NCI-H460 (cell line): Measurements from ENCODE around the gene RPL21. TPM values are rescaled to one million over a fixed set of nuclear protein-coding genes. Genes with fewer than 3 reads are reported as not detected.

ENCODE experiments used
- DNase-seq: peaks from one replicate; pipeline ENCODE4 v3.0.0-alpha.2; 2016; ENCODE audit warnings: low read depth; ENCODE audit errors: extremely low read depth
- total RNA-seq: library from RNA; depleted of rRNA; stranded (reverse); fragments of >200 nt; shearing (Covaris generic); gene quantifications from 2 replicates; pipeline ENCODE4 v1.2.3, GENCODE V29; 2014

The RPL21 gene
- total RNA-seq, 1 experiment from 2014 or later: 1,438 TPM

GRCh38 chr13:27257648-27258253 lies 6.4 kb downstream of the RPL21 start:
- DNase-seq: no peak

DNA sequence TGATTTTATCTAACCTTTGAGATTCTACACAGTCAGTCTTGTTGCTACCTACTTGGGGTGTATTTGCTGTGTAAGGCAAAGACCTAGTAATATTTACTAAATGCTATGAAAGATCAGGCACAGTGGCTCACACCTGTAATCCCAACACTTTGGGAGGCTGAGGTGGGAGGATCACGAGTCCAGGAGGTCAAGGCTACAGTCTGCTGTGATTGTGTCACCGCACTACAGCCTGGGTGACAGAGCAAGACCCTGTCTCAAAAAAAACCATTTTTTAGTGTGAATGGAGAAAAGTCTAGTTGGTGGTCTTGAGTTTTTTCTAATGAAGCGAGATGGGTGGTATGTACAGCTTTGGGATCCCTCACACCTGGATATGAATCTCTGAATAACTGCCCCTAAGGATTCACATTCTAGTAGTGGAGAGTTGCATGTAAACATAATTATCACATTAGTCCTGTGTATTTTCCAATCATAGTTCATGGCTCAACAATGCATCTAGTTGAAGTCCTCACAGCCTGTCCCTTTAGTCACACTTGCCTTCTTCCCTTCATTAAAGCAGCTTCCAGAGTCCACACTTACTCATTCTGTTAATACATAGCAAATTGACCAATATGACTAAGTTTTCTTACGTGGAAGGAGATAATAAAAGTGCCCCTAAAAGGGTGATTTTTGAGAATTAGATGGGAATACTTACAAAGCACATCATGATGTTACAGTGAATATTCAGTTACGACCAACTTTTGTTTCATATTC lies 7.5 kb downstream of the RPL21 start:
- DNase-seq: no peak

DNA sequence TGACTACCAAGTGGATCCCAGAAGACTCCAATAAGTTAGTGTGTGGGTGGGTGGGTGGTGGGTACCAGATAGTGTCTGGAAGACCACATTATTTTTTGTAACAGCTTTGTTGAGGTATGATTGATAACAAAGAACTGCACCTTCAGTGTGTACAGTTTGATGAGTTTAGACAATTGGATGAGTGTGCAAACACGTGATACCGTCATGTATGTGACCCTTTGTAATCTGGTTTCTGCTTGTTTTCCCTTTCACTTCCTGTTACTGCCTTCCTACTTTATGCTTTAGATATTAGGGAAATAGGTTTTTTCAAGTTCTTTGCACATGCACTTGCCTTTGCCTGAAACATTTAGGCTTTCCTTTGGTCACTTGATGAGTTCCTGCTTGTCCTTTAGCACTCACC lies 8.5 kb downstream of the RPL21 start:
- DNase-seq: no peak

- DNase-seq: no peak
These were observed 10.0 kb downstream of the RPL21 start for GRCh38 chr13:27261396-27261795.

DNA sequence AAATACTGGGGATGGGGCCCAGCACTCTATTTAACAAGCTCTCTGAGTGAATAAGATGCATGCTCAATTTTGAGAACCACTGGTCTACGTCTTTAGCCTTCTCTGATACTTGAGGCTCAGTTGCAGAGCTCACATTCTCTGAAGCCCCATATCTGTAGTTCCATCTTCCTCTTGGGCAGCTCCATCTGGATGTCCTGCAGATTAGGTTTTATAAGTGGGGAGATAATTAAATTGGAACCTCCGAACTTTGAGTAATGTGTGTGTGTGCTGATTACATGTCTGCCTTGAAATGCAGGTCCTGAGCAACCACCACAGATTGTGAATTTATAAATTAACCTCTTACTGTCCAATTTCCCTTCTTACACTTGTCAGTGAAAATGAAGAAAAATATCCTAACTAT lies 12.1 kb downstream of the RPL21 start:
- DNase-seq: no peak

DNA sequence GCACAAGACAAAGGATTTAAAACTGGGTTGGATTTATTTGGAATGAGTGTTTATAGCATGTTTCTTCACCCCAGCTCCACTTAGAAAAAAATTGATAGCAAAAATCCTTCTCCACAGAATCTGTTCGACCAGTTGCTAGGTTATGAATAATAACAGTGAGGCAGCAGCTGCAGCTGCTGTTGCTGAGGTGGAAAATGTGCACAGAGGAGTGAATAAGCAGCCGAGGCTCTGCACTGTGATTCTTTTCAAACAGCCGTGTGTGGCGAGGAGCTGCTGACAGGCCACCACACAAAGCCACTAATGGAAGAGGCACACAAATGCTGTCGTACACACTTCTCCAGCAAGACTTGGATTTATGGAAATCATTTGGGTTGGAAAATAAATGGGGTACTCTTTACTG lies 12.8 kb downstream of the RPL21 start:
- DNase-seq: no peak

DNA sequence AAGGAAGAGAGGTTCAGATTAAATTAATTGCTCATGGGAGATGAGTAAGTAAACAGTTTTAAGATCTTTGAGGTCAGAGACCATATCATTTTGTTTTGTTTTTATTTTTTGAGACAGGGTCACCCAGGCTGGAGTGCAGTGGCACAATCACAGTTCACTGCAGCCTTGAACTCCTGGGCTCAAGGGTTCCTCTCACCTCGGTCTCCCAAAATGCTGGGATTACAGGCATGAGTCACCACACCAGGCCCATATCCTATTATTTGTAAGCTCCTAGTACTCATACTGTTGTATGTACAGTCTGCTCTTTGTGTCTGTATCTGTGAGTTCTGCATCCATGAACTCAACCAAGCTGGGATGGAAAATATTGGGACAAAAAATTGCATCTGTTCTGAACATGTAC lies 13.3 kb downstream of the RPL21 start:
- DNase-seq: no peak

DNA sequence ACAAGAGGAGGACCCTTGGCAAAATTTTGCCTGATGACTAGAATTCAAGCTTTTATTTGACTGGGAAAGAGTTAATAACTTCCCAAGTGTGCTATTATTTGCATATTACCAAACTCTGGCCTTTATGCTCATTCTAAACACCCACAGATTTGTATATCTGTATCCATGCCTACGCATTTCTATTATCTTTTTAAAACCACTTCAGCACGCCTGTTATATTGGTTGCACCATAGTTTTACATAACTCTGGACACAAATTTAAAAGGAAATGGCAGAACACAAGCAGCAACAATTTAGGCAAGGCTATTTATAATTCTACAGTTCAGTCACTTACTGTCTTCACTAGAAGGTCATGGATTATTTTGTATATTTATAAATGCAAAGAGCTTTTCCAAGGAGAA lies 15.6 kb downstream of the RPL21 start:
- DNase-seq: no peak

DNA sequence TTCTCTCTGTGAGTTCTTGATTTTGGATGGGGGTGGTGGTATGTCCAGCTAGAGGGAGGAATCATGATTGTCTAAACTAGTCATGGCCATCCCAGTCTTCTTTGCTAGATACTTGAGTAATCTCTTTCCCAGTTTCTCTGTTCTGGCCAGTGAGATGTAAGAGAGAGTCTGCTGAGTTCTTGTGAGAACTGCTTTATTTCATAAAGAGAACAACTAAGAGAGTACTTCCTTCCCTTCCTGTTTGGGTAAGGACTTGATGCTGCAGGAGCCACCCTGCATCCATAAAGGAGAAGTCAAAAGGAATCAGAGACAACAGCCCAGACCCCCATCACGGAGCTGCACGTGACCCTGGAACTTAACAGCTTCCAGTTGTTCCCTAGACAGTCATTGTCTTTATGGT lies 16.2 kb downstream of the RPL21 start:
- DNase-seq: no peak

DNA sequence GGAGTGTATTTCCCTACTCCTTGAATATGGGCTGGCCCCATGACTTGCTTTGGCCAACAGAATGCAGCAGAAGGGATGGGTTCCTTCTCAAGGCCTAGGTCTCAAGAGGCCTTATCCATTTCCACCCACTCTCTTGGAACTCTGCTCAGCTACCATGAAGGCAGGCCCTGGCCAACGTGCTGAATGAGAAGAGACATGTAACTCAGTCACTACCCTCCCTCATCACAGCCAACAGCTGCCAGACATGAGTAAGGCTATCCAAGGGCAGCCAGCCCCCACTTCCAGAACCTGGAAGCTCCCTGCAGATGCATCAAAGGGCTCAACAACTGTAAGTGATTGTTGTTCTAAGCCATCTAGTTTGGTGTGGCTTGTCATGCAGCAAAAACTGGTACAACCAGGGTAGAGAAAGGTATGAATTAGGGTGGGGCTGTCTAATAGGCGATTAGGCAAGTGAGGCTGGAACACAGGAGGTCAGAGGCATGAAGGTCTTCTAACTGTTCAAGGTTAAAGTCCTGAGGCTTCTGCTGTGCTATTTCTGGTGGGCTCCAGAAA lies 17.8 kb downstream of the RPL21 start:
- no peak for DNase-seq

GRCh38 chr13:27270594-27271520 lies 19.5 kb downstream of the RPL21 start, which contains the start of gene RASL11A:
TSS of gene RASL11A (plus strand) at chr13:27270830. CDS start at chr13:27270945, 115 bp downstream.
- DNase-seq: peak; percentile 72

DNA sequence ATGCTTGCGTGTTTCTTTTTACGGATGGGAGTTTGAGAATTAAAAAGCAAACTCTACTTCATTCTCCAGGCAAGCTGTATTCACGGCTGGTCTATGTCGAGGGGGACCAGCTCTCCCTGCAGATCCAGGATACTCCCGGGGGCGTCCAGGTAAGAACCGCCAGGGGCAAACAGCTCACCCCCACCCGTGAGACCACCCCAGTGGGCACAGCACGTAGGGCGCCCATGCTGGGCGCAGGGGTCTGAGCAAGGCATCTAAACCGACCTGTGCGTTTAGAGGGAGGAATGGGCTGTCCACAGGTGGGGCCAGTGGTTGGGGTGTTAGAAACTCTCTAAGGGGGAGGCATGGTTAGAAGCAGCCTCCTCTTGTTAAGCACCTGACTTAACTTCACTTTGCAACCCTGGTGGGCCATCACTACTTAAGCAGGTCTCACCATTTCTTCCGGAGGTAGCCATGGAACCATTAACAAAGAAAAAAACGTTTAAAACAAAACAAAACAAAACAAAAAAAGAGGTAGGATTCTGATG lies 20.3 kb downstream of the RPL21 start:
- no peak for DNase-seq

- DNase-seq: no peak
These were observed 22.5 kb downstream of the RPL21 start for GRCh38 chr13:27273658-27274425.

- no peak for DNase-seq
These were observed 23.3 kb downstream of the RPL21 start for GRCh38 chr13:27274631-27275030.

- no peak for DNase-seq
These were observed 24.8 kb downstream of the RPL21 start for GRCh38 chr13:27276188-27276587.

GRCh38 chr13:27279506-27279905 lies 28.1 kb downstream of the RPL21 start:
- no peak for DNase-seq

DNA sequence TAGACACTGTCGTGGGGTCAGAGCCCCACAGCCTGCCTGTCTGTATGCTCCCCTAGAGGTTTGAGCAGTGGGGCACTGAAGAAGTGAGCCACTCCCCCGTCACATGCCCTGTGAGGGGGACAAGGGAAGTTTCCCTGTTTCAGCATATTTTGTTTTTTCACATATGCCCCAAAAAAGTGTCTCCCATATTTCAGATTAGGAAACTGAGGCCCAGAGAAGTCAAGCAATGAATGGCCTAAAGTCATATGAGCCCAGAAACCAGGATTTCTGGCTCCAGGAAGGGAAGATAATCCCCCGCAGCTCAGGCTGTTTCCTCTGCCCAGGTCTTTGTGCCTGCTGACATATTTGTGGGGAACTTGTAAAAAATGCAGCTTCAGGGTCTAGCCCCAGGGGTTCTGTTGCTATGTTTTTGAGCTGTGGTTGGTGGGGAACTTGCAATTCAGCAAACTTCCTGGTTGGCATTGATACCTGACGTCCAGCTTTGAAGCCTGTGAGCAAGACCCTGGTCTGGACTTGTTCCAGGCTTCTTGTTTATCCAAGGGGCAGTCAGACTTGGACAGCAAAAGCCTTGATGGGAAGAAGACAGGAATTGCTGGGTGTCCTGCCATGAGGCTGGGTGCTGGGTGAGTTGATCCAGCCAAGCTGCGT lies 28.8 kb downstream of the RPL21 start:
- DNase-seq: no peak

- DNase-seq: no peak
These were observed 29.5 kb downstream of the RPL21 start for GRCh38 chr13:27280841-27281240.

DNA sequence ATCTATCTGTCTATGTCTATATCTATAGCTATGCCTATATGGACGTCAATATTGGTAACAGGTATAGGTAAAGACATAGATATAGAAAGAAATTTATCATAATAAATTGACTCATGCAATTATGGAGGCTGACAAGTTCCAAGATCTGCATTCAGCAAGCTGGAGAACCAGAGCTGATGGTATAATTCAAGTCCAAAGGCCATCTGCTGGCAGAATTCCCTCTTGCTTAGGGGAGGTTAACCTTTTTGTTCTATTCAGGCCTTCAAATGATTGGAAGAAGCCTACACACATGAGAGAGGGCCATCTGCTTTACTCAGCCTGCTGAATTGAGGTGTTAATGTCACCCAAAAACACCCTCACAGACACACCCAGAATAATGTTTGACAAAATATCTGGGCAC lies 30.1 kb downstream of the RPL21 start:
- DNase-seq: no peak
